KOPT-K1 (cell line): Measurements from ENCODE around the gene USP5.
"Not testable (repeated sequence)": the region's sequence is repeated elsewhere in the genome, so short reads cannot be mapped to it uniquely, and the experiment has no call there.

Source experiments
- H3K27ac ChIP-seq: fragments of 200-600 bp; sonication (generic); 2 replicates; pipeline ENCODE4 v1.5.1; 2016; ENCODE audit warnings: antibody characterized with exemption, mild to moderate bottlenecking, low read depth, low read length; ENCODE audit not compliant: poor library complexity, severe bottlenecking
- H3K36me3 ChIP-seq: fragments of 200-600 bp; sonication (generic); 2 replicates; pipeline ENCODE4 v1.5.1; 2017; ENCODE audit warnings: antibody characterized with exemption, mild to moderate bottlenecking, low read length, moderate library complexity; ENCODE audit not compliant: insufficient read depth
- H3K9me3 ChIP-seq: fragments of 200-600 bp; sonication (generic); 2 replicates; pipeline ENCODE4 v1.5.1; 2017; ENCODE audit warnings: antibody characterized with exemption, low read length, mild to moderate bottlenecking; ENCODE audit not compliant: insufficient read depth, poor library complexity, severe bottlenecking

USP5 gene

GRCh38 chr12:6863586-6864321, 11.8 kb downstream of the USP5 start:
- Histone ChIP-seq H3K27ac (no peak overlapping the region), H3K9me3 (no peaks in the 10 kb centered on the region), H3K36me3 (peaks cover 77% of the 10 kb centered on the region)

DNA sequence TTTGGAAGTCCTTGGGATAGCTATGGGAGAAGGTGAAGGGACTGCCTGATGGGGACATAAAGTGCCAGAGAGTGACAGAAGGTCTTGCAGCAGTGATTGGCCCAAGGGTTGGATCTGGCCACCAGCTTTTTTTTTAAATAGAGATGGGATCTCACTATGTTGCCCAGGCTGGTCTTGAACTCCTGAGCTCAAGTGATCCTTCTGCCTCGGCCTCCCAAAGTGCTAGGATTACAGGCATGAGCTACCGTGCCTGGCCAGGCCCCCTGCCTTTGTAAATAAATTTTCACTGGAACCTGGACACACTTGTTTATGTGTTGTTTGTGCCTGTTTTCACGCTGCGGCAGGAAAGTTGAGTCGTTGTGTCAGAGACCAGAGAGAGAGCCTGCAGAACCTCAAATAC, 13.4 kb downstream of the USP5 start:
- H3K36me3 ChIP-seq: peaks cover 77% of the 10 kb centered on the region
- H3K9me3 ChIP-seq, H3K27ac ChIP-seq: not testable (repeated sequence)

DNA sequence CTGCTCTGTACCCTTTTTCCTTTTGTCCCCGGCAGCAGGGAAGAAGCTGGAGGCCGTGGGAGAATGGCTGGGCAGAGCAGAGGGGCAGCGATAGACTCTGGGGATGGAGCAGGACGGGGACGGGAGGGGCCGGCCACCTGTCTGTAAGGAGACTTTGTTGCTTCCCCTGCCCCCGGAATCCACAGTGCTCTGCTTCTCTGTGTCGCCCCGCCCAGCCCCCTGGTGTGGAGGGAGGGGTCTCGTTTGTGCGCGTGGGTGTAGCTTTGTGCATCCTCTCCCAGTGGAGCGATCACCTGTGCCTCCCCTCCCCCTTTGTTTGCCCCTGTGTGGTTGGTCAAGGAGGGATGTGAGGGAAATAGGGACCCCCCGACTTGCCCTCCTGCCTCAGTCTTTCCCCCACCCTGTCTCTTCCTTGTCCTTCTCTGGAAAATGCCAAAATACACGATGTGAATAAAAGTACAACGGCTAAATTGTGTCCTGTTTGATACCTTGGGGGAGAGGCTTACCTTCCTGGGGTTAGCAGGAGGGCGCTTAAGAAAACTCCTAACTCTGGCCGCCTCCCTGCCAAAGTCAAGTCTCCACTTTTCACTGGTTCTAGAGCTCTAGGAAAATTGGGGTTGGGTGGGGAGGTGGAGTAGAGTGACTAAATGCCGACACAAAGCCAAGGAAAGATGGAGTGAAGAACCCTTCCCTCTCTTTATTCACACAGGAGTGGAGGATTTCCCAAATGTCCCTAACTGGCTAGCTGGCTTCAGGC, 14.4 kb downstream of the USP5 start:
- Histone ChIP-seq H3K36me3 (peaks cover 77% of the 10 kb centered on the region), H3K9me3 (no peaks in the 10 kb centered on the region), H3K27ac (no peak overlapping the region)

DNA sequence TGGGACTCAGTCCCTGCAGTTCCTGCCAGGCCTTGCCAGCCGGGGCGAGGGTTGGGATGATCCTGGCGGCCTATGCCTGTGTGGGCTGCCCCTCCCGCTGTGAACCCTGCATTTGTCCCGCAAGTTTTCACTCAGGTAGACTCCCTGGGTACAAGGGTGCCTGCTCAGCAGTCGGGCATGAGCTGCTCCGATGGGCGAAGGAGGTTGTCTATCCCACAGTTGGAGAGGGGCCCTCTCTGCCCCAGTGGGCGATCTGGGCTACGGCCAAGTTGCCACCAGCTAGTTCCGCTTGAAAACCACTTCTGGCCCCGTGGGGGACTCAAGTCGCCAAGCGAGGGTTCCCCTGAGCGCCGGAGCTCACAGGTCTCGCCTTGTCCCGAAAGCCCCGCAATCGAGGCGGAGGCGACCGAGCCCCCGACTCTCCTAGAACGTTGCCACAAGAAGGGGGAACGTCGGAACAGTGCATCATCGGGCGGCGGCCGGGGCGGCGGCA, 15.0 kb downstream of the USP5 start:
- H3K9me3 ChIP-seq: no peaks in the 10 kb centered on the region
- H3K27ac ChIP-seq: peak overlapping the region; percentile 95
- peaks cover 77% of the 10 kb centered on the region for H3K36me3 ChIP-seq

DNA sequence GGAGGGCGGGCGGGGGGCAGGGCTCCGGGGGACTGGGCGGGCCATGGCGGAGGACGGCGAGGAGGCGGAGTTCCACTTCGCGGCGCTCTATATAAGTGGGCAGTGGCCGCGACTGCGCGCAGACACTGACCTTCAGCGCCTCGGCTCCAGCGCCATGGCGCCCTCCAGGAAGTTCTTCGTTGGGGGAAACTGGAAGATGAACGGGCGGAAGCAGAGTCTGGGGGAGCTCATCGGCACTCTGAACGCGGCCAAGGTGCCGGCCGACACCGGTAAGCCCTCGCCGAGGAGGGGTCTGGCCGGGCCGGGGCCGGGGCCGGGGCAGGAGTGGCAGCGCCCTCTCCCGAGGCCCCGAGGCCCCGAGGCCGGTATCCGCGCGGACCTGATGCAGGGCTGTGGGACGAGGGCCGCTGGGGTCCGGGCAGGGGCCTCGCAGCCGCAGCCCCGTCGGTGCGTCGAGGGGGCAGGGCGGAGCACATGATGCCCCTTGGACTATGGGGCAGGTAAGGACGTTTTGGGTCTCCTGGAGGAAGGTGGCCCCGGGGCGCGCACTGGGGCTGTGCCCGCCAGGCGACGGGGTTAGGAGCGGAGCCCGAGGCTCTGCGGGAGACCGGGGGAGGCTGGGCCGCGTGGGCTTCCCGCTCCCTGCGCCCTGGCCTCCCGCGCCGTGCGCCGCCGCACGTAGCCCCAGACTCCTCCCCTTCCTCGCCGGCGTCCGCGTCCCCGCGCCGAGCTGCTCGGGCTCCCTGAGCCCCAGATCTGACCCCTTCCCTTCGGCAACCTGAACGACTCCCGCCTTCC, 15.7 kb downstream of the USP5 start, which contains the start of gene TPI1:
TPI1 (plus strand) TSS at position 119 of the 798 bp plus-strand sequence; CDS start at position 155, 36 bp downstream.
- Histone ChIP-seq H3K27ac (peak within 1 kb of the TSS; percentile 95), H3K9me3 (no peaks in the 10 kb centered on the region), H3K36me3 (peaks cover 73% of the 10 kb centered on the region)

GRCh38 chr12:6868211-6869048, 16.5 kb downstream of the USP5 start:
- no peaks in the 10 kb centered on the region for H3K9me3 ChIP-seq
- H3K36me3 ChIP-seq: peaks cover 65% of the 10 kb centered on the region
- peak overlapping the region; percentile 95 for H3K27ac ChIP-seq

DNA sequence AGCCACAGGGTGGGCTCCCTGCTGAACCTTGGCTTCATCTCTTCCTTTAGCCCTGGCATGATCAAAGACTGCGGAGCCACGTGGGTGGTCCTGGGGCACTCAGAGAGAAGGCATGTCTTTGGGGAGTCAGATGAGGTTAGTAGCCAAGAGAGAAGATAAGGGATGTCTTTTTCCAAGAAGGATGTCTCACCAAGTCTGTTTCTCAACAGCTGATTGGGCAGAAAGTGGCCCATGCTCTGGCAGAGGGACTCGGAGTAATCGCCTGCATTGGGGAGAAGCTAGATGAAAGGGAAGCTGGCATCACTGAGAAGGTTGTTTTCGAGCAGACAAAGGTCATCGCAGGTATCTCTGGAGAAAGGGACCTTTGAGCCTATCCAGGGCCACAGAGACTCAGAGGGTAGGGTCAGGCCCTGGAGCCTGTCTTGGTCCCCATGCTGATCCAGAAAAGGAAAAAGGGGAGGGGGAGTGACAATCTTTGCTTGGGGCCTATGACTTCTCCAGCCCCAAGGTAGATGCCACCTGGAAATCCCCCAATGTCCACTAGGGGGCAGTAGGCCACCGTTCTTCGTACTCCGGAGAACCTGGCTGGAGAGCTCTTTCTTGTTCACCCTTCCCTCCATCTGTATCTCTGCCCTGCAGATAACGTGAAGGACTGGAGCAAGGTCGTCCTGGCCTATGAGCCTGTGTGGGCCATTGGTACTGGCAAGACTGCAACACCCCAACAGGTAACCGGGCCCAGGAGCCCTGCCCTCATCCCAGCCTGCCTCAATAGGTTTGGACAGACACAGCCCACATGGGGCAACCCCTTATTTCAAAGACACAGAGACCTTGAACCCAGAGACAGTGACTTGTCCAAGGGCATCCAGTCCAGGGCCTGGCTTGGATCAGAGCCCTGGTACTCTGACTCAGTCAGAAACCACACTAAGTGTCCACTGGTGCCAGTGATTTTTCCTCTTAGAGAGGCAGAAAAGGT, 17.4 kb downstream of the USP5 start:
- Histone ChIP-seq H3K36me3 (peaks cover 55% of the 10 kb centered on the region), H3K9me3 (no peaks in the 10 kb centered on the region), H3K27ac (peak overlapping the region; percentile 95)

- peaks cover 46% of the 10 kb centered on the region for H3K36me3 ChIP-seq
Measured at GRCh38 chr12:6870304-6870703, 18.4 kb downstream of the USP5 start.

GRCh38 chr12:6871052-6871957, 19.4 kb downstream of the USP5 start:
- H3K36me3 ChIP-seq: peaks cover 46% of the 10 kb centered on the region
- no peaks in the 10 kb centered on the region for H3K9me3 ChIP-seq
- peak overlapping the region; percentile 91 for H3K27ac ChIP-seq

More at GRCh38 chr12:6870304-6870703, 18.4 kb downstream of the USP5 start:
- not testable (repeated sequence) for H3K9me3 ChIP-seq, H3K27ac ChIP-seq

GRCh38 chr12:6872073-6873048, 20.4 kb downstream of the USP5 start:
- H3K36me3 ChIP-seq: peaks cover 52% of the 10 kb centered on the region
- H3K27ac ChIP-seq: peak overlapping the region; percentile 91
- no peaks in the 10 kb centered on the region for H3K9me3 ChIP-seq

DNA sequence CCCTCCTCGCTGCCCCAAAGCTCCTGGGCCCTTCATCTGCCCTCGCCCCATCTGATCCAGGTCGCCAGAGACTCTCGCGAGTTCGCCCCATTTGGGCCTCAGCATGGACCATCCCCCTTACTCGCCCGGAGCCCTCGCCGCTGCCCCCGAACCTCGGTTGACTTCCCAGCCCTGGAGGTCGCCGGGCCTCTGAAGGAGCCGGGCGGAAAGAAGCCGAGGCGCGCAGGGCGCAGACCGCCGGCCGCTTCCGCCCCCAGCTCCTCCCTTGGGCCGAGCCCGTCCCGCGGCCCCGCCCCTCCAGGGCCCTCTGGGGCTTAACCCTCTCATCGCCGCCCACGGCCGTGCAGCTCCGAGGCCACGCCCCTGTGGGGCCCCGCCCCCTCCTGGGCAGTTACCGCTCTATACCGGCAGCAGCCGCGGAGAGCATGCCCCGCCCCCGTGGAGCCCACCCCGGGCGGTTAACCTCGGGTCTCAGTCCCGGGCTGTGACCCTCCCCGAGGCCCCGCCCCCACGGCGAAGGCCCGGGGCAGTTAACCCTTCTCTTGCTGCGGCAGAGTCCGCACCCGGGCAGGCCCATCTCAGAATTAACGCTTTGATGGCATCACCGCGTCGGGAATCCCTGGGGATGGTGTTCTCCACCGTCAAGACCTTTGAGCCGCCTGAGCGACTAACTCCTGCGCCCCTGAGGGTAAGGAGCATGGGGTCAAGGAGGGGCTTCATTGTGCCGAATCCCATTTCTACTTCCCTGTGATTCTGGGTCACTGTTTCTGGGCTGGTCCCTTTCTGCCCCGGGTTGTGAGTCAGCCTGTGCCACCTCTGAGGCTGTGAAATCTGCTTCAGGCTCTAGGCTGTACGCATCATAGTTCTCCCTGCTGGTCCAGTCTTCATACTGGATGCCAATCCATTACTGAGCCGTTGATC, 21.4 kb downstream of the USP5 start, which contains the start of gene SPSB2:
SPSB2 (minus strand) TSS at position 210 of the 921 bp plus-strand sequence. CDS start 402 bp downstream, outside the sequence.
- Histone ChIP-seq H3K36me3 (peaks cover 55% of the 10 kb centered on the region), H3K27ac (peak within 1 kb of the TSS; percentile 91), H3K9me3 (no peaks in the 10 kb centered on the region)
